ENCODE results near the gene KRT33B.
"Not testable (repeated sequence)": the region's sequence is repeated elsewhere in the genome, so short reads cannot be mapped to it uniquely, and the experiment has no call there.

KRT33B gene
- total RNA-seq: 0 reads per million in 4 experiments

DNA sequence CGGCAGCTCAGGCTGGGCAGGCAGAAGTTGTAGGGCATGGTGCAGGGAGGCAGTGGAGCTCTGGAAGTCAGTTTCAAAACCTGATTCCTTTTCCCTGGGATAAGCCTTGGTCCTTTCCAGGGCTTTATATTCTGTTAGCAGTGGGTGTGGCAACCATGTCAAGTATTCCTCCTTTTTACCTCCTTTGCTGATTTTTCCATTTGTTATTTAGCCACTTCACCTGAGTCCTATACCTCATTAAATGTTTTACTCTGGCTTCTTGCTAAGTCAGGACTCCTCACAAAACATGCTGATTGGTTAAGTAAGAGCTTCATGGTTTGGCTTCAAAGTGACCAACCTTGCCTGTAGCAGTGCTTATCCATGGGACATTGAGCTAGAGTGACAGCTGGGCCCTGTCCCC, at the start of gene KRT33B:
Gene KRT33B, minus strand, starts transcription at position 101 of the 400 bp plus-strand sequence. Its CDS starts 63 bp downstream, at position 38.
- DNase-seq: no peak

GRCh38 chr17:41418116-41418860, 48.7 kb upstream of the KRT33B start:
- DNase-seq: no peak

DNA sequence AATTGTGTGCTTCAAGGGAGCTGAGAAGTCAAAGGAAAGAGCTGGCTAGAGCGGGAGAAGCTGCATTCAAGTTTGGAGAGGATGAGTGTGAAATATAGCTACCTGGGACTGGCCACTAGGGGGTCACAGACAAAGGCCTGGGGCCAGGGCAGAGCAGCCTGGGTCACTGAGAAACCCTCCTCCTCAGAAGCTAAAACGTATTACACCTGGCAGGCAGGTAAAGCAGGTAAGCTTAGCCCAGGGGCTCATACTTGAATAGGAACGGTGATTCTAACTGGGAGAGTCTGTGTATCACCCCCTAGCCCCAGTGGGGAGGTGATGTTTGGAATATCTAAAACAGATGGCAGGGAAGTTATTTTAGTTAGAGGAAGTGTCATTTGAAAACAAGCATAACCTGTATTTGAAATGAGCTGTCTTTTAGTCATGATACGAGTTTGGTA, 48.0 kb upstream of the KRT33B start:
- DNase-seq: no peak

- no peak for DNase-seq
Observed at GRCh38 chr17:41417127-41417526, 47.5 kb upstream of the KRT33B start.

GRCh38 chr17:41416479-41416878, 46.9 kb upstream of the KRT33B start:
- no peak for DNase-seq

DNA sequence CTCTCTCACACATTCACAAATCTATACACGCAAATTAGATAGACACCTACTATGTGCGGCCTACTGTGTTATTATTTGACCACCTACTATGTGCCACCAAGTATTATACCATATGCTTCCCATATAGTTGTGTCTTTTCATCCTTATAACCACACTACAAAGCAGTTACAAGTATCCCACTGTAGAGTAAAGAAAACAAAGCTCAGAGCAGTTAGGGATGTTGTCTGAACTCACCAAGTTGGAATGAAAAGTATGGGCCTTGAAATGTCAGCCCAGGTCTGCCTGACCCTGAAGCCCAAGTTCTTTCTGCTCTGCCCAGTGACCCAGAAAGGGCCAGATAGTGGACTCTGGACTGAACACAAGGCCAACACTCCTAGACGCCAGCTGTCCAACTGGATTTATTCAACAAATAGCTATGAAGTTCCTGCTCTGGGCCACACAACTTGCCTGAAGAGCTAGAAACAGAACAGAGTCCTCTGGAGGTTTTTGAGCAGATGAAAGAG, 46.3 kb upstream of the KRT33B start:
- no peak for DNase-seq

- DNase-seq: no peak
Observed at GRCh38 chr17:41415411-41415810, 45.8 kb upstream of the KRT33B start.

DNA sequence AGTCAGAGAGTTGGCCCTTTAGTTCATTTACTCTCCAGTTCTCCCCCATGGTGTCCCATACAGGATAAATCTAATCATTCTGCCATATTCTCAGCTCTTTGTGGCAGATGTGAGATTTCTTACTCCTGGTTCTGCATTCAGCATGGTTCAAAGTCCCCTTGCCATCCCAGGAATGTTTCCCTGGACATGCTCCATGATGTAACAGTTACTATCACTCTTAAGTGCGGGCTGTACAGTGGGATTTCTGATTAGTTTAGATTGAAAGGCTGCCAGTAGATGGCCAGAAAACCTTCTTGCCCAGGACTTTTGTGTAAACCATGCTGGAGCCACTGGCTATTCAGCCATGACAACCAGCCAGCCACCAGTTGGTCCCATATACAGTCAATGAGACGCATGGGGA, 44.4 kb upstream of the KRT33B start:
- DNase-seq: no peak

DNA sequence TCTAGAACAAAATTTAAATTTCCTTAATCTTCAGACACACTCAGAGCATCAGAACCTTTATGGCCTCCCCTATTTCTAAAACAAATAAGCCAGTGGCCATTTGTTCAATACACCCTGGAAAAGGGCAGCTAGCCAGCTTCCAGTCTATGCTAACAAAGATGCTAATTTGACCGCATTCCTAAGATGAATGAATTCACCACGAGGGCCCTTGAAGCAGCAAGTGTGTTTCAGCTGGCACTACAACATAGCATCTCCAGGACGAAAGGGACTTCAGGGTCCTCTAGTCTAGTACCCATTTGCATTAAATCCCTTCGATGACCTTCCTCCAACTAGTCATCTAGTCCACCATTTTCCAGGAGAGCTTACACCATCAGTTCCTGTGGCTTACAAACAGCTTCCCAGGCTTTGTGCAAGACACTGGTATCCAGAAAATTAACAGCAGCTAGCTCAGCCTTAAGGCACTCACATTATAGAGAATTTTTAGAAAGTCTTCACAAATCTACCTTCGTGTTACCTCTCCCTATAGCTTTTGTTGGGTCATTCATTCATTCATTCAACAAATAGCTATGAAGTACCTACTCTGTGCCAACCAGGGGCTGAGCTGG, 43.8 kb upstream of the KRT33B start:
- DNase-seq: no peak

- DNase-seq: no peak
Observed at GRCh38 chr17:41411072-41411840, 41.6 kb upstream of the KRT33B start.

DNA sequence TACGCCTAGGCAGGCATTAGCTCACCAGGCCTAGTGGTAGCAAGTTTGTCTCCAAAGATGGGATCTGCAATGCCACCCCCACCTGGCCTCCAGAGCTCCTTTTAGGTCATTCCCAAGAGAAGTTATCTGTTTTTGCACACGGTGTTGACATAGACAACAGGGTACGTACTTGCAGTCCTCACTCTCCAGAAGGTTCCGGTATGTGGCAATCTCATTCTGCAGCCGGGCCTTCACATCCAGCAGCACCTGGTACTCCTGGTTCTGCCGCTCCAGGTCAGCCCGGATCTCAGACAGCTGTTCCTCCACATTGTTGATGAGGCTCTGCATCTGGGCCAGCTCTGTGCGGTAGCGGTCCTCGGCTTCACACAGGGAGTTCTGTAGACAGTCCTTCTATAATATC, 37.6 kb upstream of the KRT33B start:
- DNase-seq: no peak

- DNase-seq: no peak
Observed at GRCh38 chr17:41406205-41406604, 36.6 kb upstream of the KRT33B start.

GRCh38 chr17:41404024-41404671, 34.5 kb upstream of the KRT33B start:
- no peak for DNase-seq

DNA sequence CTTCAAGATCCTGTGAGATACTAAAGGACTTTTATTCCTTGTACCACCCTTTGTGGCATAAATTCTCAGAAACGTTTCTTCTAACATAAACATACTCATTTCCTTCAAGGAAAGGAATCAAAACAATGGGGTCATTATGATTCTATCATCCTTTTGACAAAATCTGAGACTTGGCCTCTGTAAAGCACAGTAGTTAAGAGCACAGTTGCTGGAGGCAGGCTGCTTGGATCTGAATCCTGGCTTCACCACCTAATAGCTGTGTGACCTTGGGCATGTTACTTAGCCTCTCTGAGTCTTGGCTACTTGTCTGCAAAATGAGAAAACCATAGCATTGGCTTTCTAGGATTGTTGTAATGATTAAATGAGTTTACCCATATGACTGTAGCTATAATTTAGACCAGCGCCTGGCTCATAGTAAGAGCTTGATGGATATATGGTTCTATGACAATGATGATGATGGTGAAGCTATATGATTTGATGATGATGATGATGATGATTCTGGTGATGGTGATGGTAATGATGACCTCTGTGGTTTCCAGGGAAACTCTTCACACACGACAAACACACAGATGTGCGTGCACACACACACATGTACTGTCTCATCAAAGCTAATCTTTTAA, 33.9 kb upstream of the KRT33B start:
- no peak for DNase-seq

GRCh38 chr17:41402161-41402560, 32.5 kb upstream of the KRT33B start:
- DNase-seq: no peak

- no peak for DNase-seq
Observed at GRCh38 chr17:41396996-41397660, 27.5 kb upstream of the KRT33B start, which contains the start of gene KRT31. Gene KRT31 (minus strand): TSS chr17:41397608. CDS start chr17:41397539, 69 bp downstream.

DNA sequence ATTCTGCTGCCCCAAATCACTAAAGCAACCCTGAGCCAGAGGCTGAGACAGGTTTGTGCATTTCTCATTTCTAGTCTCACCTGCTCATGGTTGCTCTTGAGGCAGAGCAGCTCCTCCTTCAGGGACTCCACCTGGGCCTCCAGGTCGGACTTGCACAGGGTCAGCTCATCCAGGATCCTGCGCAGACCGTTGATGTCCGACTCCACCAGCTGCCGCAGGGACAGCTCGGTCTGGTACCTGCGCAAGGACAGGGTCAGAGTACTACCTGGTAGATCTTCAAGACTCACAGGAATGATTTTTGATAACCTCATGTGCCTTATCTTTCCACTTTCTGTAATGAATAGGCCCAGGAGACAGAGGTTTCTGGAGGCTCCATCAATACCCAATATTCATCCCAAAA, 26.7 kb upstream of the KRT33B start:
- no peak for DNase-seq

DNA sequence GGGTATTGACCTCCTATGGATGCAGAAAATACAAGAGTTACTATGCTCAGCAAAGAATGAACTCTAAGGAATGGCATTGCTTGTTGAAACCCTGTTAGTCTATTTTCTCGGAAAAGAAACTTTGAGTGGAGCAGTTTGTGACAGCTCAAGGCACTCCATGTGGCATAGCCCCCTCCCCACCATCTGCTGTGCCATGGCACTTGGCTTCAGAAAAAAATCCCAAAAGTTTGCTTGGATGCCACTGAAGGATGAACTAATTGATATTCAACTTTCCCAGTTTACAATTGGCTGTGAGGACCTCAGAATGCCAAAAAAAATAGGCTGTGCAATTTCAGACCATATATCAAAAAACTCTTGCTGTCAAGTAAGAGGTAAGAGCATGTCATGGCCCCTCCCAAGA, 26.0 kb upstream of the KRT33B start:
- DNase-seq: no peak

GRCh38 chr17:41395044-41395443, 25.4 kb upstream of the KRT33B start:
- not testable (repeated sequence) for DNase-seq

GRCh38 chr17:41394254-41394996, 24.8 kb upstream of the KRT33B start:
- DNase-seq: no peak

DNA sequence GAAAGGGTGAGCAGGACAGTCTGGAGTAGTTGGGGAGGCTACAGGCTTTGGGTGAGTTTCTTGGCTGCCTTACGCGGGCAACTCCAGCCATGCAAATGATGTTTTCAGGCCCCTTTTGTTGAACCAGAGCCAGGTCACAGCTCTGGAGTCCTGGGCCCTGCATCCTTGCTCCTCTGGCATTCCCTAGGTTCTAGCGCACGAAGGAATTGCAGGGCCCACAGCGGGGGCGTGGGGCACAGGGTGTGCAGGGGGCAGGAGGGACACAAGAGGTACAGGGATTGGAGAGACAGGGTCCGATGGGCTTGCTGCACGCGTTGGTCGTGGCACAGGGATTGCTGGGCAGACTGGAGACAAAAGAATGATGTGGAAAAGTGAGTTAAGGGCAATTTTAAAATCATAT, 24.2 kb upstream of the KRT33B start:
- DNase-seq: no peak
